Endothelial cell of umbilical vein (primary cell): Measurements from ENCODE around the gene CHST11. TPM values are rescaled to one million over a fixed set of nuclear protein-coding genes. Genes with fewer than 3 reads are reported as not detected.

Experiments
- BruUV-seq: library from RNA; stranded (reverse); fragments of 400-500 nt; replicated peaks from 2 replicates; lab custom pipeline; 2021; lab: Mats Ljungman, UMichigan
- CTCF ChIA-PET: fragments of 300-600, 350-600 bp; sonication (Branson Sonifier 250); formaldehyde crosslinking; loops from one replicate; lab custom pipeline; 2021; ENCODE audit warnings: antibody characterized with exemption, inconsistent platforms; lab: Charles Lee
- POLR2A ChIA-PET: fragments of 300-600, 350-600 bp; sonication (Branson Sonifier 250); formaldehyde crosslinking; loops from one replicate; lab custom pipeline; 2021; ENCODE audit warnings: antibody characterized with exemption, inconsistent platforms; lab: Charles Lee
- DNase-seq: peaks from one replicate; pipeline ENCODE4 v3.0.0-alpha.2; 2011; ENCODE audit warnings: low read depth, low spot score
- FAIRE-seq: peaks from 2 replicates; lab custom pipeline; 2011; peaks lifted over from hg19 to GRCh38; lab: Jason Lieb, UNC
- H2AFZ ChIP-seq: 2 replicates; pipeline ENCODE4 v1.6.0; 2012; ENCODE audit warnings: low read depth, low read length, control low read depth, inconsistent platforms
- H3K27ac ChIP-seq: 2 replicates; pipeline ENCODE4 v1.5.1; 2011; ENCODE audit warnings: low read depth, mild to moderate bottlenecking, control low read depth, low read length, moderate library complexity; ENCODE audit not compliant: insufficient read depth
- H3K27me3 ChIP-seq, 2 experiments: 2 replicates each; pipeline versions ENCODE4 v1.6.0 to v1.6.1; 2011; ENCODE audit warnings: low read length in 2 of 2, mixed read lengths in 1 of 2; ENCODE audit not compliant: control insufficient read depth in 2 of 2, insufficient read depth in 2 of 2
- H3K36me3 ChIP-seq, 2 experiments: 2 replicates in 1 of 2; 3 replicates in 1 of 2; pipeline ENCODE4 v1.5.1; 2011; ENCODE audit warnings: low read length in 2 of 2, mild to moderate bottlenecking in 1 of 2, moderate library complexity in 1 of 2; ENCODE audit not compliant: control insufficient read depth in 2 of 2, insufficient read depth in 2 of 2; ENCODE audit errors: extremely low read depth in 1 of 2
- H3K4me1 ChIP-seq: 3 replicates; pipeline ENCODE4 v1.5.1; 2011; ENCODE audit warnings: mild to moderate bottlenecking, low read length; ENCODE audit not compliant: control insufficient read depth, insufficient read depth; ENCODE audit errors: extremely low read depth
- H3K4me2 ChIP-seq: 2 replicates; pipeline ENCODE4 v1.6.1; 2011; ENCODE audit warnings: low read length, control low read depth, mixed read lengths; ENCODE audit not compliant: insufficient read depth
- H3K4me3 ChIP-seq, 3 experiments: fragments of 200-600 bp in 1 of 3; sonication (generic), shearing (Covaris generic) in 1 of 3; replicated peaks in 1 of 3; 2 replicates each; pipeline ENCODE4 v1.5.1; 2011 to 2016; ENCODE audit warnings: control low read depth in 3 of 3, low read length in 3 of 3, mild to moderate bottlenecking in 2 of 3, inconsistent platforms in 1 of 3, low read depth in 1 of 3, moderate library complexity in 1 of 3; ENCODE audit not compliant: insufficient read depth in 1 of 3
- H3K79me2 ChIP-seq: 2 replicates; pipeline ENCODE4 v1.6.0; 2012; ENCODE audit warnings: low read length, inconsistent platforms; ENCODE audit not compliant: control insufficient read depth, insufficient read depth
- H3K9ac ChIP-seq: replicated peaks from 2 replicates; pipeline ENCODE3; 2011; ENCODE audit warnings: low read length, control low read depth; ENCODE audit not compliant: insufficient read depth; ENCODE audit errors: extremely low read depth
- H3K9me1 ChIP-seq: replicated peaks from 3 replicates; pipeline ENCODE4 v1.6.0; 2011; ENCODE audit warnings: mild to moderate bottlenecking, low read length; ENCODE audit not compliant: control insufficient read depth, insufficient read depth; ENCODE audit errors: extremely low read depth
- H3K9me3 ChIP-seq: replicated peaks from 2 replicates; pipeline ENCODE4 v1.5.1; 2012; ENCODE audit warnings: low read length, inconsistent platforms; ENCODE audit not compliant: control insufficient read depth, insufficient read depth
- H4K20me1 ChIP-seq: replicated peaks from 2 replicates; pipeline ENCODE3; 2011; ENCODE audit warnings: mild to moderate bottlenecking, low read length; ENCODE audit not compliant: control insufficient read depth, insufficient read depth; ENCODE audit errors: extremely low read depth
- CTCF ChIP-seq, 2 donors: IDR thresholded peaks; 1 replicate in 1 of 2; 2 replicates in 1 of 2; pipeline ENCODE4 v1.5.1; 2011; ENCODE audit warnings: low read length in 2 of 2, mild to moderate bottlenecking in 2 of 2, moderate library complexity in 2 of 2, control low read depth in 1 of 2, inconsistent platforms in 1 of 2, low read depth in 1 of 2; ENCODE audit not compliant: insufficient read depth in 1 of 2; ENCODE audit errors: extremely low read depth in 1 of 2
- EZH2 ChIP-seq: IDR thresholded peaks from 2 replicates; pipeline ENCODE4 v1.6.1; 2012; ENCODE audit warnings: borderline replicate concordance, low read depth, mild to moderate bottlenecking, moderate library complexity, low read length, inconsistent platforms; ENCODE audit not compliant: severe bottlenecking
- FOS ChIP-seq: IDR thresholded peaks from 2 replicates; pipeline ENCODE4 v1.6.1; 2011; ENCODE audit warnings: mild to moderate bottlenecking, low read length, moderate library complexity, borderline replicate concordance; ENCODE audit not compliant: insufficient read depth
- GATA2 ChIP-seq: IDR thresholded peaks from 2 replicates; pipeline ENCODE4 v1.7.0; 2011; ENCODE audit warnings: low read depth, mild to moderate bottlenecking, moderate library complexity, mixed read lengths, low read length; ENCODE audit not compliant: insufficient read length, insufficient read depth
- JUN ChIP-seq: IDR thresholded peaks from 2 replicates; pipeline ENCODE4 v1.6.1; 2011; ENCODE audit warnings: borderline replicate concordance, low read depth; ENCODE audit not compliant: insufficient read length, insufficient read depth
- MYC ChIP-seq: IDR thresholded peaks from one replicate; pipeline ENCODE4 v1.6.1; 2011; ENCODE audit warnings: mild to moderate bottlenecking, low read depth, low read length
- POLR2A ChIP-seq: IDR thresholded peaks from 2 replicates; pipeline ENCODE4 v1.6.1; 2012; ENCODE audit warnings: low read depth, mild to moderate bottlenecking, control low read depth, low read length
- POLR2AphosphoS5 ChIP-seq: IDR thresholded peaks from 2 replicates; pipeline ENCODE4 v1.6.1; 2012; ENCODE audit warnings: low read depth, mild to moderate bottlenecking, control low read depth, low read length, moderate library complexity; ENCODE audit not compliant: insufficient read depth
- dilution Hi-C: fragments of 300-500 bp; cut with MboI; formaldehyde crosslinking; loops from one replicate; pipeline ENCODE4 v1.15.0; 2019; ENCODE audit warnings: low sequenced_read_pairs; ENCODE audit not compliant: extremely low pct_ligation_motif_present
- intact Hi-C: fragments of 100-400 bp; cut with micrococcal nuclease; formaldehyde crosslinking; loops from one replicate; pipeline ENCODE4 v1.10.0; 2022
- polyA plus RNA-seq, 4 experiments: library from polyadenylated mRNA; depleted of rRNA in 3 of 4; stranded (reverse) in 3 of 4; unstranded in 1 of 4; fragments of >200 nt; gene quantifications; 2 replicates each; pipeline versions ENCODE4 v1.2.1 to v1.2.3, GENCODE V29; 2011 to 2012; ENCODE audit warnings: missing spikeins in 1 of 4
- total RNA-seq: library from RNA; stranded (reverse); gene quantifications from 2 replicates; pipeline ENCODE4 v1.2.3, GENCODE V29; 2021
- TF ChIP-seq, protein P1 (sequence below): IDR thresholded peaks from 2 replicates; pipeline ENCODE4 v1.6.1; 2011; ENCODE audit not compliant: insufficient read depth, insufficient read length

The CHST11 gene
- total and polyA plus RNA-seq, 2 donors (not counting 3 experiments of a cell fraction or from before 2014, with no cell fraction given): 19.7 to 20.9 TPM

GRCh38 chr12:104714369-104714768 lies 257.6 kb downstream of the CHST11 start:
- CTCF ChIA-PET: interaction anchor here (0.7 to 5.0 kb wide), 2 partner anchors 333 to 339 kb away, joined by 3 to 18 read pairs; no protein-coding TSS in a partner anchor
- FAIRE-seq: no peak
- no peak overlapping the region for H3K4me3 ChIP-seq

More at GRCh38 chr12:104714369-104714768, 257.6 kb downstream of the CHST11 start:
- no peak for DNase-seq
- intact Hi-C loops: no loop called here
- no peaks in the 10 kb centered on the region for H4K20me1 ChIP-seq
- H3K9me1 ChIP-seq: no peaks in the 10 kb centered on the region
- no TSS peak for BruUV-seq
- no peak overlapping the region for H2AFZ ChIP-seq
- H3K4me2 ChIP-seq: no peak overlapping the region
- TF ChIP-seq EZH2 (no peak), POLR2AphosphoS5 (no peak), FOS (no peak), CTCF (IDR thresholded peaks at IDR 0.05; ENCODE audit: extremely low read depth in 1 of 2, insufficient read depth in 1 of 2, low read depth in 1 of 2, low read length in 2 of 2) (no peak), MYC (no peak), POLR2A (no peak), JUN (no peak), GATA2 (no peak)
- TF ChIP-seq, protein P1, sequence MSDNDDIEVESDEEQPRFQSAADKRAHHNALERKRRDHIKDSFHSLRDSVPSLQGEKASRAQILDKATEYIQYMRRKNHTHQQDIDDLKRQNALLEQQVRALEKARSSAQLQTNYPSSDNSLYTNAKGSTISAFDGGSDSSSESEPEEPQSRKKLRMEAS: no peak
- H3K9me3 ChIP-seq: no peaks in the 10 kb centered on the region
- H3K27me3 ChIP-seq: no peaks in the 10 kb centered on the region
- dilution Hi-C loops: no loop called here
- H3K79me2 ChIP-seq: no peaks in the 10 kb centered on the region
- H3K4me1 ChIP-seq: no peaks in the 10 kb centered on the region
- POLR2A ChIA-PET: no interaction called here
- H3K36me3 ChIP-seq: no peaks in the 10 kb centered on the region
- no peak overlapping the region for H3K27ac ChIP-seq
- H3K9ac ChIP-seq: no peak overlapping the region
